ENCODE measurements around the gene CNDP1.

CNDP1 gene

DNA sequence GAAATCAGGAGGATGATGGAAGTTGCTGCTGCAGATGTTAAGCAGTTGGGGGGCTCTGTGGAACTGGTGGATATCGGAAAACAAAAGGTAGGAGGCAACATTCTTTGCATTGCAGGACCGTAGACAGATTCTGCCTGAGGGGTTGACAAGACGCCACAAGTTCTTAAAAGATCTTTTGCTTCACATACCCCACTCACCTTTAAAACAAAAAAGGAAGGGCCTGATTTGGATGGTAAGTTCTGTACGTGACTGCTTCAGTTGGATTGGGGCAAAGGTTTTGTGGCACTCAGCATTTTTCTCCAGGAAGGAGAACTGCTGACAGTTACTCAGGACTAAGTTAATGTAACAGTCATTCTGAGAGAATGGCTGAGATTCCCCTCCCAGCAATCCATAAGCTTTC is 32.9 kb upstream of the CNDP1 start:
- H3K4me1 ChIP-seq, result peaks cover 40 to 65% (median 47%) of the 10 kb centered on the region in 10 experiments
- H3K4me3 ChIP-seq, result peak overlapping the region in 5 of 10 experiments; percentile 47 to 95 (median 88); a peak in 8 of 20 replicates
- peak overlapping the region; percentile 42 to 99 (median 96); a peak in 12 of 22 replicates for H3K27ac ChIP-seq
- H3K9ac ChIP-seq, result peak overlapping the region in 7 of 11 experiments; percentile 39 to 79 (median 60); a peak in 13 of 22 replicates
- peaks cover 48 to 80% (median 62%) of the 10 kb centered on the region in 11 experiments for H3K36me3 ChIP-seq
- peak overlapping the region in 8 of 11 experiments; percentile 56 to 96 (median 92); a peak in 14 of 22 replicates for H3K4me2 ChIP-seq
- peaks cover 3 to 44% (median 36%) of the 10 kb centered on the region in 11 experiments; a peak in 20 of 22 replicates for H4K20me1 ChIP-seq
- TF ChIP-seq Cebpa-rat (IDR thresholded peaks at IDR 0.05), result no peak
- no peaks in the 10 kb centered on the region for H3K9me3 ChIP-seq (replicated peaks in 1 of 11)
- H3K27me3 ChIP-seq, result no peaks in the 10 kb centered on the region

DNA sequence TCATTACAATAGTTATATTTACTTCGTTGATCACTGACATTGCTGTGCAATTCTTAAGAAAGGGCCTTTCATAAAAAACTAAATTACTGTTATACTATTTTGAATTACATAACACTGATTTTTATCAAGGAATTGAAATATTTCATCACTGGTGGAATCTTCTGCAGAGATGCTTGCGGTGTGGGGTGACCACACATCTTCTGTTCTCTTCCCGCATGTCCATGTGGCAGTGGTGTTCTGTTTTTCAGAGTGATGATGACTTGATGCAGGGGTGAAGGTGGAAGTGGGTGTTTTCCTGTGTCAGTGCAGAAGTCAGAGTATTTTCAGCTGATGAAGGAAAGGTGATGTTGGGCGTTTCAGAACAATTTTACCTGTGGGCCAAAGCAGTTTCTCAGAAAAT is 31.2 kb upstream of the CNDP1 start:
- Histone ChIP-seq H3K4me3 (no peak overlapping the region), H3K27ac (no peak overlapping the region), H3K36me3 (peaks cover 65 to 89% (median 77%) of the 10 kb centered on the region in 11 experiments), H3K4me2 (peak overlapping the region in 2 of 11 experiments; percentile 90 to 95; a peak in 3 of 22 replicates), H4K20me1 (peaks cover 12 to 61% (median 52%) of the 10 kb centered on the region in 11 experiments; a peak in 20 of 22 replicates), H3K4me1 (peaks cover 26 to 54% (median 34%) of the 10 kb centered on the region in 10 experiments), H3K27me3 (no peaks in the 10 kb centered on the region), H3K9ac (no peak overlapping the region; a peak in 1 of 22 replicates), H3K9me3 (replicated peaks in 1 of 11) (no peaks in the 10 kb centered on the region)
- no peak for TF ChIP-seq Cebpa-rat (IDR thresholded peaks at IDR 0.05)

DNA sequence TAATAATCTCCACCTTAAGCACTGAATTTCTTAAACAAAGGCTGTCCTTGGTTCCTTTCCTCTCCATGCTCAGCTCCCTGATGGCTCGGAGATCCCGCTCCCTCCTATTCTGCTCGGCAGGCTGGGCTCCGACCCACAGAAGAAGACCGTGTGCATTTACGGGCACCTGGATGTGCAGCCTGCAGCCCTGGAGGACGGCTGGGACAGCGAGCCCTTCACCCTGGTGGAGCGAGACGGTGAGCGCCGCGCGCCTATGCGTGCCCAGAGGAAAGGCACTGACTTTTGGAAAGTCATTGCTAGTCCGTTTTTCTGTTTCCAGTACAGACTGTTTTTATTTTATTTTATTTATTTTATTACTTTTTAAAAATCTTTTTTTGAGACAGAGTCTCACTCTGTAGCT is 28.5 kb upstream of the CNDP1 start:
- TF ChIP-seq Cebpa-rat (IDR thresholded peaks at IDR 0.05), result no peak
- Histone ChIP-seq H3K4me3 (no peak overlapping the region), H3K9me3 (replicated peaks in 1 of 11) (no peaks in the 10 kb centered on the region), H3K27ac (no peak overlapping the region), H4K20me1 (peaks cover 17 to 88% (median 78%) of the 10 kb centered on the region in 11 experiments; a peak in 20 of 22 replicates), H3K36me3 (peaks cover 92 to 100% (median 100%) of the 10 kb centered on the region in 11 experiments), H3K4me1 (peaks cover 2 to 32% (median 15%) of the 10 kb centered on the region in 10 experiments; a peak in 19 of 20 replicates), H3K27me3 (no peaks in the 10 kb centered on the region), H3K4me2 (no peak overlapping the region), H3K9ac (0 out of 22 replicates have a peak overlapping the region, but pooled peaks of 1 of the 11 experiments have one; percentile 19)

DNA sequence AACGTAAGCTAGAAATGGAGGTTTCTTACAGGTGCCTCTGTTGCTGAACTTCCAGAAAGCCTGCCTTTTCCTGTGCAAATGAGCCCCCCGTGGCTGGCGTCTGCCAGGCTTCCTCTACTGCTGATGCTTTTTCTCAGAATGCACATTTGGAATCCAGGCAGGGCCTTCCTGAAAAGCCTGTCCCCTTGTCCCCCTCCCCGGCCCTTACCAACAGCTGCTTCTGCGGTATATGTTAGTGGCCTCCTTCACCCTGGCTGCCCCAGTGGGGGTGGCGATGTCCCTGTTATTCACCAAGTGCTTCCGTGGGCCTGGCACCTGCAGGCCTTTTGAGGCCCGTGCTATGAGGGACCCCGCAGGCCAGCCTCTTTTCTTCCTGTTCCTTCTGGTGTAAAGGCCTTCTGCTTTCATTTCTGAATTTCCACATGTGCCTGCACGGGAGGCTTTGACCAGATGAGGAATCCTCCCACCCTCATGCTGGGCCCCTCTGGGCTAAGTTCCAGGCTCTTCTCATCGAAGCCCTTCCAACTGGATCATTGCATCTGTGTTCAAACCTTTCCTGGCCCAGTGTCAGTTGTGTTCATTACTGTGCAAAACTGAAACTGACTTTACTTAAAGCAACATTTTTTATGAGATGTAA is 27.7 kb upstream of the CNDP1 start:
- peaks cover 0 to 24% (median 8%) of the 10 kb centered on the region in 10 experiments; a peak in 11 of 20 replicates for H3K4me1 ChIP-seq
- no peaks in the 10 kb centered on the region for H3K9me3 ChIP-seq (replicated peaks in 1 of 11)
- H3K27me3 ChIP-seq, result no peaks in the 10 kb centered on the region
- no peak overlapping the region for H3K4me3 ChIP-seq
- no peak for TF ChIP-seq Cebpa-rat (IDR thresholded peaks at IDR 0.05)
- H3K4me2 ChIP-seq, result no peak overlapping the region
- H3K27ac ChIP-seq, result no peak overlapping the region
- H3K9ac ChIP-seq, result peak overlapping the region in 2 of 11 experiments; percentile 15 to 48; a peak in 5 of 22 replicates
- H4K20me1 ChIP-seq, result peaks cover 17 to 94% (median 84%) of the 10 kb centered on the region in 11 experiments; a peak in 20 of 22 replicates
- peaks cover 98 to 100% (median 100%) of the 10 kb centered on the region in 11 experiments for H3K36me3 ChIP-seq

DNA sequence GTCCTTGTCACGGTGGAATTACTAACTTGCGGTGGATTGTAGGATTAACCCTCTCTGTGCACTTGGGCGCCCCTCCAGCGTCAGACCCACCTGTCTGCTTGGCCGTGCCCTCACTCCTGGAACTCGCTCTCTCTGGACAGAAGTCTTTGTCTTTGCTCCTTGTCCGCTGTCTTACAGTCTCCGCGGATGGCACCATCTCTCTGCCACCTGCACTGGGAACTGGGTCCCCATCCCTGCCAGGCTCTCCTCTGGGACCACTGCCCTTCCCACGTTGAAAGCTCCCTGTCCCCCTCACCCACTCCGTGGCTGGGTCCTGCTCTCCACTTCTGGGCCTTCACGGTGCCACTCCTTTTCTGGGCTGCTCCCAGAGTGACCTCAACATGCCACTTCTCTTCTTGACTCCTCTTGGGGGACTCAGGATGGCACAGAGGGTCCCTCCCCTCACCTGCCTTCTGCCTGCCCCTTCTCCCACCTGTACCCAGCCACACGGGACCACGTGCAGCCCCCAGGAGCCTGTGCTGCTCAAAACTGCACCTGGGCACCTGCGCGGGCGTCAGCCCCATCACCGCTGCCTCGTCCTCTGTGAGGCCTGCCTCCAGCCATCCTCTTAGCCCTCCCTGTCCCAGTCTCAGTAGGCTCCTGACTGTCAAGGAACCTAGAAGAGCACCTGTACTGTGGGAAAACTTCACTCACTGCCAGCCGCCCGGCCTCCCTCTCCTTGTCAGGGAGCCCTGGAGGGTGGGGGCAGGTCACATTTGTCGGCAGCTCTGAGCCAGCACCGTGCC is 27.0 kb upstream of the CNDP1 start:
- Histone ChIP-seq H3K4me3 (no peak overlapping the region), H3K27me3 (no peaks in the 10 kb centered on the region), H4K20me1 (peaks cover 17 to 98% (median 91%) of the 10 kb centered on the region in 11 experiments; a peak in 21 of 22 replicates), H3K9me3 (replicated peaks in 1 of 11) (no peaks in the 10 kb centered on the region), H3K36me3 (peaks cover 98 to 100% (median 100%) of the 10 kb centered on the region in 11 experiments), H3K4me1 (peaks cover 0 to 17% (median 5%) of the 10 kb centered on the region in 10 experiments; a peak in 10 of 20 replicates), H3K9ac (peak overlapping the region in 2 of 11 experiments; percentile 11 to 48; a peak in 3 of 22 replicates), H3K27ac (no peak overlapping the region), H3K4me2 (no peak overlapping the region)
- no peak for TF ChIP-seq Cebpa-rat (IDR thresholded peaks at IDR 0.05)

DNA sequence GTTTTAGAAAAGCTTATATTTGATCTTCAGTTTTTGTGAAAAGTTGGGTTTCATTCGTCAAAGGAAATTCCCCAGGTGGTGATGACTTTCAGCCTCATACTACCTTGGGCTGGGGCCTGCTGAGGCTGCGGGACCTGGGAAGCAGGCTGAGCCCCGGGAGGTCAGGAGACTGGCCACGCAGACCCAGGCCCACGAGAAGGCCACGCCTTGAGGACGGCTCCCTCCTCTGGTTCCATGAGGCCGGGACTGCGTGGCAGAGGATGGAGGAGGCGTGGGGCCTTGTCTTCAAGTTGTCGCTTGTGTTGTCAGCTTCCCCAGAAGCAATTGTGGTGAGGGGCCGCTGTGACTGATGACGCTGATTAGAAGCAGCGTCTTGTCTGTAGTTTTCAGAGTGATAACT is 26.4 kb upstream of the CNDP1 start:
- no peak overlapping the region; a peak in 1 of 22 replicates for H3K27ac ChIP-seq
- peaks cover 98 to 100% (median 100%) of the 10 kb centered on the region in 11 experiments for H3K36me3 ChIP-seq
- no peaks in the 10 kb centered on the region for H3K9me3 ChIP-seq (replicated peaks in 1 of 11)
- H3K4me2 ChIP-seq, result no peak overlapping the region
- peaks cover 17 to 99% (median 94%) of the 10 kb centered on the region in 11 experiments; a peak in 21 of 22 replicates for H4K20me1 ChIP-seq
- peak overlapping the region in 1 of 11 experiments; percentile 30; a peak in 2 of 22 replicates for H3K9ac ChIP-seq
- no peak overlapping the region for H3K4me3 ChIP-seq
- no peak for TF ChIP-seq Cebpa-rat (IDR thresholded peaks at IDR 0.05)
- H3K27me3 ChIP-seq, result no peaks in the 10 kb centered on the region
- peaks cover 0 to 10% (median 4%) of the 10 kb centered on the region in 10 experiments; a peak in 9 of 20 replicates for H3K4me1 ChIP-seq

DNA sequence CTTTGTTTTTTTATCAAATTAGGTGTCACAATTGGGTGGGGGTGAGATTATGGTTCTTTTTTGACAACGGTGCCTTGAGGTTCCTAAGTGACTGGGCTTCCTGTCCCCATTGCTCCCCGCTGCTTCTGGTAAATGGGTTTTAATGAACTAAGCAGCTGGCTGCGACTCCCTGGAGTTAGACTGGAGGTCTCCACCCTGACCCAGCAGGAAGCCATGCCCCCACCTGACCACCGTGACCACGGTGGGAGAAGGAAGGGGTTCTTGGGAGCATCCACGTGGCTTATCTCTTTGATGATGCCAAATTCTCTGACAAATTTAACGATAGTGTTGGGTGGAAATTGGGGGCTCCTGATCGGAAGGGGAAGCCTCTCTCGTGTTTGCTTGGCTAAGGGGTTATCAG is 25.9 kb upstream of the CNDP1 start:
- peaks cover 98 to 100% (median 100%) of the 10 kb centered on the region in 11 experiments for H3K36me3 ChIP-seq
- H4K20me1 ChIP-seq, result peaks cover 18 to 100% (median 94%) of the 10 kb centered on the region in 11 experiments; a peak in 21 of 22 replicates
- no peak overlapping the region for H3K4me2 ChIP-seq
- H3K9me3 ChIP-seq (replicated peaks in 1 of 11), result no peaks in the 10 kb centered on the region
- H3K4me1 ChIP-seq, result peaks cover 0 to 10% (median 2%) of the 10 kb centered on the region in 10 experiments; a peak in 7 of 20 replicates
- no peak overlapping the region for H3K4me3 ChIP-seq
- no peak overlapping the region; a peak in 1 of 22 replicates for H3K27ac ChIP-seq
- no peak for TF ChIP-seq Cebpa-rat (IDR thresholded peaks at IDR 0.05)
- no peaks in the 10 kb centered on the region for H3K27me3 ChIP-seq
- H3K9ac ChIP-seq, result peak overlapping the region in 2 of 11 experiments; percentile 30 to 33; a peak in 2 of 22 replicates

DNA sequence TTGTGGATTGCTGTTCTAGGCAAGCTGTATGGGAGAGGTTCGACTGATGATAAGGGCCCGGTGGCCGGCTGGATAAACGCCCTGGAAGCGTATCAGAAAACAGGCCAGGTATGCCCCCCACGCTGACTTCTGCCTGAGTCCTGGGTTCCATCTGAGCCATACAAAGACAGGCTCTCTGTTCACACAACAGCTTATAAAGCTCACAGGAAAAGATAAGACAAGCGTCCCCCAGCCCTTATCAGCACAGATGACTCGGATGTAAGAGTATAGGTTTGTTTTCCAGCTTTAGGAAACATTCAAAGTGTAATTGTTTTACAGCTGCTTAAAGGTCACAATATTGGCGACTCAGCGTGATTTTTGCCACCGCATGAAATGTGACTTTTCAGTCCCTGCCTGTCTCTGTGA is 25.5 kb upstream of the CNDP1 start:
- H3K4me3 ChIP-seq, result no peak overlapping the region
- H3K9ac ChIP-seq, result peak overlapping the region in 1 of 11 experiments; percentile 33; a peak in 1 of 22 replicates
- H3K9me3 ChIP-seq (replicated peaks in 1 of 11), result no peaks in the 10 kb centered on the region
- TF ChIP-seq Cebpa-rat (IDR thresholded peaks at IDR 0.05), result no peak
- no peak overlapping the region for H3K27ac ChIP-seq
- peaks cover 22 to 100% (median 96%) of the 10 kb centered on the region in 11 experiments; a peak in 21 of 22 replicates for H4K20me1 ChIP-seq
- peaks cover 99 to 100% (median 100%) of the 10 kb centered on the region in 11 experiments for H3K36me3 ChIP-seq
- peaks cover 0 to 10% (median 0%) of the 10 kb centered on the region in 10 experiments; a peak in 4 of 20 replicates for H3K4me1 ChIP-seq
- no peaks in the 10 kb centered on the region for H3K27me3 ChIP-seq
- H3K4me2 ChIP-seq, result no peak overlapping the region

Data from BLaER1 treated with 17β-estradiol and CSF1 and Interleukin-3, amounts not matched to agents 10 nM and 100 nM (cell line).